Fibroblast of pulmonary artery (primary cell): ENCODE measurements around the gene GUK1.
A peak's percentile ranks its signal among the peaks of the same experiment; 100 is the strongest.

Experiments used
- DNase-seq: peaks from one replicate; pipeline ENCODE4 v3.0.0-alpha.2; 2010; ENCODE audit warnings: low read depth
- H3K4me3 ChIP-seq: replicated peaks from 2 replicates; pipeline ENCODE4 v1.5.1; 2011; ENCODE audit warnings: low read depth, mild to moderate bottlenecking, control low read depth, low read length, moderate library complexity
- CTCF ChIP-seq: IDR thresholded peaks from 2 replicates; pipeline ENCODE4 v1.5.1; 2011; ENCODE audit warnings: mild to moderate bottlenecking, control low read depth, low read length, inconsistent platforms; ENCODE audit errors: missing control alignments

The GUK1 gene

GRCh38 chr1:228142155-228142691 is 2.1 kb downstream of the GUK1 start:
- peak overlapping the region; percentile 91 for H3K4me3 ChIP-seq
- no peak for TF ChIP-seq CTCF
- no peak for DNase-seq

GRCh38 chr1:228142701-228143136 is 2.6 kb downstream of the GUK1 start:
- TF ChIP-seq CTCF: no peak
- DNase-seq: no peak
- H3K4me3 ChIP-seq: no peak overlapping the region

- no peak overlapping the region for H3K4me3 ChIP-seq
- TF ChIP-seq CTCF: no peak
- no peak for DNase-seq
Observed at GRCh38 chr1:228143480-228144192, 3.6 kb downstream of the GUK1 start.

GRCh38 chr1:228144193-228144992 is 4.3 kb downstream of the GUK1 start:
- H3K4me3 ChIP-seq: no peak overlapping the region
- no peak for TF ChIP-seq CTCF
- no peak for DNase-seq

GRCh38 chr1:228144993-228145343 is 4.9 kb downstream of the GUK1 start:
- no peak overlapping the region for H3K4me3 ChIP-seq
- DNase-seq: no peak
- TF ChIP-seq CTCF: no peak

GRCh38 chr1:228145463-228146416 is 5.7 kb downstream of the GUK1 start:
- no peak for TF ChIP-seq CTCF
- no peak overlapping the region for H3K4me3 ChIP-seq

More at GRCh38 chr1:228145463-228146416, 5.7 kb downstream of the GUK1 start:
- no peak for DNase-seq
